Retinal pigment epithelial cell (primary cell): ENCODE measurements around the gene RINT1.

ENCODE experiments used
- DNase-seq: peaks from one replicate; pipeline ENCODE4 v3.0.0-alpha.2; 2010; ENCODE audit warnings: low read depth
- H3K4me3 ChIP-seq: 2 replicates; pipeline ENCODE4 v1.5.1; 2011; ENCODE audit warnings: mild to moderate bottlenecking, low read length, control low read depth, moderate library complexity
- TF ChIP-seq, protein P1 (sequence below): conservative IDR thresholded peaks from 2 replicates; pipeline ENCODE4 v1.5.1; 2011; ENCODE audit warnings: low read depth, low read length, control low read depth, inconsistent platforms

RINT1 gene

DNA sequence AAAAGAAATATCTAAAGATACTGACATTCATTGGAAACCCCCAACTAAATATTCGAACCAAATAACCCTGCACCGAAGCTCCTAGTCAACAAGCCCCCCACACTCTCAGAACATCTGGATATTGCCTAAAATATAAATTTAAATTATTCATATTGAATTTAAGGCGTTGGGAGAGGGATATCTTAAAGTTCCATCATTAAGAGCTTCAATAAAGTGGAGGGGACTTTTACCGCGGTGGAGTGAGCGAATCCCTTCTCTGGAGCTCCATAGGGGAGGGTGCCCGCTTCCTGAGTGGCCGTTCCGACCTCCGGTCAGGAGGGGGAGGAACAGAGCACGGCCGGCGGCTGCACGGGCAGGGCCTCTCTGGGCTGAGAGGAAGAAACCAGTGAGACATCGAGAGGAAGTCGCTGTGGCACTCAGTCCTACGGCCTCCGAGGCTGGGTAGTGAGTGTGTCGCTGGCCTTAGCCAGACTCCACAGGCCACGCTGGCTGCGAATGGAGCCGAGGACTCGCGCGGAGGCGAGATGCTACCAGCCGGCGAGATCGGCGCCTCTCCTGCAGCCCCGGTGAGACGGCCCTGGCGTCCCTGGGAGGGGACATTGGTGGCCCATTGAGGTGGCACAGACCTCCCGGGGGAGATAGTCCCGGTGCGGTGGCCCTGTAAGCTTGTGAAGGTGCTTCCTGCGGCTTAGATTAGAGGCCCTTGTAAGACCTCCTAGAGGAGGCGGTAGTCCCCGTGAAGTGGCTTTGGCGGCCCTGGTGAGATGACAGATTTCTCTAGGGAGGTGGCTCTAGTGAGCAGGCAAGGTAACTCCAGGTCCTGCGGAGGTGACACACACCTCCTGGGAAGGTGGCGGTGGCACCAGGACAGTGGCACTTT is at the start of gene RINT1:
Gene RINT1, plus strand, starts transcription at position 410 of the 880 bp plus-strand sequence. Its CDS starts 115 bp downstream, at position 525.
- DNase-seq = peak; percentile 77
- H3K4me3 ChIP-seq = peak within 1 kb of the TSS; percentile 95
- TF ChIP-seq, protein P1, sequence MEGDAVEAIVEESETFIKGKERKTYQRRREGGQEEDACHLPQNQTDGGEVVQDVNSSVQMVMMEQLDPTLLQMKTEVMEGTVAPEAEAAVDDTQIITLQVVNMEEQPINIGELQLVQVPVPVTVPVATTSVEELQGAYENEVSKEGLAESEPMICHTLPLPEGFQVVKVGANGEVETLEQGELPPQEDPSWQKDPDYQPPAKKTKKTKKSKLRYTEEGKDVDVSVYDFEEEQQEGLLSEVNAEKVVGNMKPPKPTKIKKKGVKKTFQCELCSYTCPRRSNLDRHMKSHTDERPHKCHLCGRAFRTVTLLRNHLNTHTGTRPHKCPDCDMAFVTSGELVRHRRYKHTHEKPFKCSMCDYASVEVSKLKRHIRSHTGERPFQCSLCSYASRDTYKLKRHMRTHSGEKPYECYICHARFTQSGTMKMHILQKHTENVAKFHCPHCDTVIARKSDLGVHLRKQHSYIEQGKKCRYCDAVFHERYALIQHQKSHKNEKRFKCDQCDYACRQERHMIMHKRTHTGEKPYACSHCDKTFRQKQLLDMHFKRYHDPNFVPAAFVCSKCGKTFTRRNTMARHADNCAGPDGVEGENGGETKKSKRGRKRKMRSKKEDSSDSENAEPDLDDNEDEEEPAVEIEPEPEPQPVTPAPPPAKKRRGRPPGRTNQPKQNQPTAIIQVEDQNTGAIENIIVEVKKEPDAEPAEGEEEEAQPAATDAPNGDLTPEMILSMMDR = peak; percentile 79

DNA sequence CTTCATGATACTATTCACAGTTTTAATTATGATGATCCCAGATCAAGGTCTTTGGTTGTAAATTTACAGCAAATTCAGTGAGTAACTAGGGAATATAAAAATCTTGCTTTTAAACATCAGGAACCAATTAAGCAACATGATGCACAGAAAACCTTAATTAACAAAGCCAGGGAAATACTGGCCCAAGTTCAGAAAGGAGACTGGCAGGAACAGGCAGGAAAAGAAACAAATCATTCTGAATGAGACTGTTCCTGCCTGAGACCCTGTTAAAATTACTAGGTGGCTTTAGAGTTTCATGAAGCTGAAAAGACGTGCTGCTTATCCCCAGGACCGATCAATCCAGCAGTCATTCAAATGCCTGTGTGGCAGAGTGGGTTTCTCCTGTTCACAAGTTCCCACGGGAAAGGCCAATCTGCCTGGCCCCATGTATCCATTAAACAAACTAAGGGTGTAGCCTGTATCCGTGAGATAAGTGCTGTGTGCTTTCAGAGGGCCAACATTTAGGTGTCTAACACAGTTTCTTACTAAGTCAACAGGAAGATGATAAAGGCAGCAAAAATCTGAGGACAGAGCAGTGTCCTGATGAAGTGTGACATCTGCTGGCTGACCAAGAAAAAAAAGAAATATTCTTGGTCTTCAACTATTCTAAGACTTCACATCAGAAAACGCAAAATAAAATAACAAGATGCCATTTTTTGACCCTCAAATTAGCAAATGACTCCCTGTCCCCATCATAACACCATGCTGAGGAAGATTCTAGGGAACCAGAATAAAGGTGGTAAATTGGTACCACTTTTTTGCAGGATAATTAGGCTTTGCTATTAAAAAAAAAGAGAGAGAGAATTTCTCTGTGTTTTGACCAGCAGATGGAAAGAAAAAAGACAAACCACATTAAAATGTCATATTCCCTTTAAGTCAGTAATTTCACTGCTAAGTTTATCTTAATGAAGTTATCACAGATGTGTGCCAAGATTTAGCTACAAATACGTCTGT is 44.1 kb upstream of the RINT1 start:
- DNase-seq = no peak
- H3K4me3 ChIP-seq = no peak overlapping the region
- TF ChIP-seq, protein P1 = peak; percentile 32

DNA sequence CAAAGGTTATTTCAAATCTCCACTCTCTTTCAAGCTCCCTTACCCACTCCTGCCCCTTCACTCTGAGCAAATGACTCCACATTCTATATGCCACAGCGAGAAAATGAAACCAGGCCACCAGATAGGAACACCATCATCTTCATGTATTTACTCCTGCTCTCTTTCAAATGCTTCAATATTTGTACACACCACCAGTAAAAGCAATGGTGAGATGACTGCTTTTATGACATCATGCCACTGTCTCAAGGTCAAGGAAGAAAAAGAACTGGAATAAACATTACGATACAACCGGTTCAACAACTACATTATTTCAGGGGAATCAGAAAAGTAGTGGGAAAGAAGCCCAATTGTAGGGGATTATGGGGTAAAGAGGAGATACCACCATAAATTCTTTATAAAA is 42.6 kb upstream of the RINT1 start:
- TF ChIP-seq, protein P1 = no peak
- DNase-seq = no peak
- no peak overlapping the region for H3K4me3 ChIP-seq

DNA sequence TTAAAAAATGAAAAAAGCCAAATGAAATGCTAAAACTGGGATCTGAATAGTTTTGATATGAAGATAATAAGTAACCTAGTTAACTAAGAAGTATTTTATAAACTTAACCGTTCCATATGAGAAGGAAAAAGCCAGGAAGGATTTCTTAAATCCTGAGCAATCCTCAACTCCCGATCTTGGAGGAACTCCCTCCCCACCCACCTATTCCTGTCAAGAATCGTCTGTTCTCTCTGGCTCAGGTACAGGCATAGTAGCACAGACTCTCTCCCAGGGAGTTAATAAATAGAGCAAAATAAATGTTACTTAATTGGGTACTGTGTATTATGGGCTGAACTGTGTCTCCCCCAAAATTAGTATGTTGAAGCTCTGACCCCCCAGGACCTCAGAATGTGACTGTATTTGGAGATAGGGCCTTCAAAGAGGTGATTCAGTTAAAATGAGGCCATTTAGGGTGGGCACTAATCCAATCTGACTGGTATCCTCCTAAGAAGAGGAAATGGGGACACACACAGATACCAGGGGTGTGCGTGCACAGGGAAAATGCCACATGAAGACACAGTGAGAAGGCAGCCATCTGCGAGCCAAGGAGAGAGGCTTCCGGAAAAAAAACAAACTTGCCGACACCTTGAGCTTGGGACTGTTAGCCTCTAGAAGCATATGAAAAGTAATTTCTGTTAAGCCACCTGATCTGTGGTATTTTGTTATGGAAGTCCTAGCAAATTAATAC is 38.6 kb upstream of the RINT1 start:
- H3K4me3 ChIP-seq = no peak overlapping the region
- DNase-seq = no peak
- TF ChIP-seq, protein P1 = no peak

DNA sequence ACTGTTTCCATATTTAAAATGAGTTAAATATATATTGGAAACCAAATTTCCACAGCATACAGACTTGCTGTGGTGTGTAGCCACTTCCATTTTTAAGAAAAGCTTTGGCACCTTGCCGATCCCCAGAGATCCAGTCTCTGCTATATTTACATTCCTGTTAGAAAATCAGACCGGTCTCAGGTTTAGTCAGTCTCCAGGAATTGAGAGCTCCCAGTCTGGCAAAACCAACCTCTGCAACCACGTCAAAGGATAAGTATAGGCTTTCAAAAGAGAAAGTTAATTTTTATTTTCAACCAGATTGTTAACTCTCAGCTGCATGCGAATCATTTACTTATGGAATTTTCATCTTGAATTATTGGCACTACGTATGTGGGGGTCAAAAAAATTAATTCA is 38.1 kb upstream of the RINT1 start:
- DNase-seq = no peak
- no peak overlapping the region for H3K4me3 ChIP-seq
- TF ChIP-seq, protein P1 = no peak

DNA sequence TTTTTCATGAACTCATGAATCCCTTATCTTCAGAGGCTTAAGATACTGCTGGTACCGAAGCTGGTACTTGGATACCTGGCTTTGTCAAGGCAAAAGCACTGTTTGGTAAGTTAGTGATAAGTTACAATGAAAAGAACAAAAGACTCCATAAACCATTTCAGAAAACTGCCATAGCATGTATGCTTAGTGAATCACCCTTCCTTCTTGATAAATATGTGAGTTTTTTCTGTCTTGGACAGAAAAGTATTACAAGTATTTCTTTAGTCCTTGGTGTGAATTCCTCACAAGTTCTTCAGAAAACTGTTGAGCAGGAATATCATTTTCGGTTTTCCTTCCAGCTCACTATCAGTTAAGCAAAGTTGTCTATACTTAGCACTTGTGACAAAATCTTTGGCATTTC is 35.5 kb upstream of the RINT1 start:
- no peak for DNase-seq
- TF ChIP-seq, protein P1 = no peak
- no peak overlapping the region for H3K4me3 ChIP-seq
